Stimulated activated CD4-positive, alpha-beta T cell treated with anti-CD3 and anti-CD28 coated beads, TNF-alpha, amount 100 ng/mL, for 48 hours (primary cell): ENCODE data around the gene KRT84.

Experiments
- DNase-seq, 3 donors: peaks; one replicate each; pipeline ENCODE4 v3.0.0-alpha.2; 2020; ENCODE audit warnings: low read depth in 3 of 3

Gene KRT84, protein sequence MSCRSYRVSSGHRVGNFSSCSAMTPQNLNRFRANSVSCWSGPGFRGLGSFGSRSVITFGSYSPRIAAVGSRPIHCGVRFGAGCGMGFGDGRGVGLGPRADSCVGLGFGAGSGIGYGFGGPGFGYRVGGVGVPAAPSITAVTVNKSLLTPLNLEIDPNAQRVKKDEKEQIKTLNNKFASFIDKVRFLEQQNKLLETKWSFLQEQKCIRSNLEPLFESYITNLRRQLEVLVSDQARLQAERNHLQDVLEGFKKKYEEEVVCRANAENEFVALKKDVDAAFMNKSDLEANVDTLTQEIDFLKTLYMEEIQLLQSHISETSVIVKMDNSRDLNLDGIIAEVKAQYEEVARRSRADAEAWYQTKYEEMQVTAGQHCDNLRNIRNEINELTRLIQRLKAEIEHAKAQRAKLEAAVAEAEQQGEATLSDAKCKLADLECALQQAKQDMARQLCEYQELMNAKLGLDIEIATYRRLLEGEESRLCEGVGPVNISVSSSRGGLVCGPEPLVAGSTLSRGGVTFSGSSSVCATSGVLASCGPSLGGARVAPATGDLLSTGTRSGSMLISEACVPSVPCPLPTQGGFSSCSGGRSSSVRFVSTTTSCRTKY

GRCh38 chr12:52385226-52385702 lies at the start of gene KRT84:
Gene KRT84 (minus strand): TSS chr12:52385652. CDS start chr12:52385585, 67 bp downstream.
- DNase-seq, result no peak

- no peak for DNase-seq
Measured at GRCh38 chr12:52434760-52435530, 49.5 kb upstream of the KRT84 start.

DNA sequence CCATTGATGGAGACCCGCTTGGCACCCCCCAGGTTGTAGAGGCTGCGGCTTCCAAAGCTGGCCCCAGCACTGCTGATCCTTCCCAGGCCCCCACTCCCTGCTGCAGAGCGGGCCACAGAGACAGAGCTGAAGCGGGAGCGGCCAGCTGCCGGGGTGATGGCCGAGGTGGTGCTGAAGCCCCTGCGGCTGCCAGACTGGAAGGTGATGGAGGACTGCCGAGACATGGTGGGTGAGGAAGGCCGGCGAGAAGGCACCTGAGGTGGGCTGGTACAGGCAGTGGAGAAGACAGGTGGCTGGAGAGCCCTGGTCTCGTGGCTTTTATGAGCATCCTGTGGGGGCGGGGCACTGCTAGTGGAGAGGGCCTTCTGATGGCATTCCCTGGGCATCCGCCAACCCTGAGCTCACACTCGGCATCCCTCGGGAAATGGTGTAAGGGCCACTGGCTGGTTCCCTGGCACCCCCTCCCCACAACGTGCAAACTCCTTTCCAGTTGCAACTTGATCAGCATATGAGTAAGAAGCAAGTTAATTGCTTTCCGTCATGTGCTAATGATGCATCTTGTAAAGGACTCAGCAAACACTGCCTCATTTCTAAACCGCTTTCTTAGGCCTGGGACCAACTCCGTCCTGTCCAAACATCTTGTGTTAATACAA lies 48.8 kb upstream of the KRT84 start, which contains the start of gene KRT75:
Gene KRT75 (minus strand): TSS at position 291 of the 653 bp plus-strand sequence. CDS start 67 bp downstream, at position 224.
- no peak for DNase-seq

DNA sequence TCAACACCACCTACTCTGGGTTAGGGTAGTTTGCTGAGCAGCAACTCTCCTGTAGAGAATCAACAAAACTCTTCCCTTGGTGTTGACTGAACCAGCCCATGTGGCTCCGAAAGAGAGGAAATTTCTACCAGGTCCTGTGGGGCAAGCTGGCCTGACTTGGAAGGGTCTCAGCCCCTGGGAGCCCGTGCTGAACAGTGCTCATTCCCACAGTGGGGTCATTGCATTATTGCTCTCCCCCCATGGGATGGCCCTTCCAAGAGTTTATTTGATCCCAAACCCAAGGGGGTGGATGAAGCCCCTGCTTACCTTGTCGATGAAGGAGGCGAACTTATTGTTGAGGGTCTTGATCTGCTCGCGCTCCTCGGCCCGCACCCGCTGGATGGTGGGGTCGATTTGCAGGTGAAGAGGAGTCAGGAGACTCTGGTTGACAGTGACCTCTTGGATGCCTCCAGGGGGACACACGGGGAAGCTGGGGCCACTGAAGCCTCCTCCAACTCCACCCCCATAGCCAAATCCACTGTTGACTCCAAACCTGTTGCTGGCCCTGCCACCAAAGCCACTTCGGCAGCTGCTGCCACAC lies 48.1 kb upstream of the KRT84 start:
- no peak for DNase-seq

- no peak for DNase-seq
Measured at GRCh38 chr12:52432559-52433207, 47.2 kb upstream of the KRT84 start.

DNA sequence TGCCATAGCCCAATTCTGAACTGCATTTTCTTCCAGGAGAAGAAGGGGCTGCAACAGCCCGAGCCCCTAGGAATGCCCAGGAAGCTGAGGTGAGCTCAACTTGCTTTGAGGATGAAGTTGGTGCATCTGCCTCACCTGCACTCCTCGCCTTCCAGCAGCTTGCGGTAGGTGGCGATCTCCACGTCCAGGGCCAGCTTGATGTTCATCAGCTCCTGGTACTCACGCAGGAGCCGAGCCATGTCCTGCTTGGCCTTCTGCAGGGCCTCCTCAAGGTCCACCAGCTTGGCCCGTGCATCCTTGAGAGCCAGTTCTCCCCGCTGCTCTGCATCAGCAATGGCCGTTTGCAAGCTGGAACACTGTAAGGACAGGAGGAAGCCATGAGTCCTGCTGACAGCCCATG lies 42.7 kb upstream of the KRT84 start:
- no peak for DNase-seq

- DNase-seq, result no peak
Measured at GRCh38 chr12:52427083-52427482, 41.6 kb upstream of the KRT84 start.

DNA sequence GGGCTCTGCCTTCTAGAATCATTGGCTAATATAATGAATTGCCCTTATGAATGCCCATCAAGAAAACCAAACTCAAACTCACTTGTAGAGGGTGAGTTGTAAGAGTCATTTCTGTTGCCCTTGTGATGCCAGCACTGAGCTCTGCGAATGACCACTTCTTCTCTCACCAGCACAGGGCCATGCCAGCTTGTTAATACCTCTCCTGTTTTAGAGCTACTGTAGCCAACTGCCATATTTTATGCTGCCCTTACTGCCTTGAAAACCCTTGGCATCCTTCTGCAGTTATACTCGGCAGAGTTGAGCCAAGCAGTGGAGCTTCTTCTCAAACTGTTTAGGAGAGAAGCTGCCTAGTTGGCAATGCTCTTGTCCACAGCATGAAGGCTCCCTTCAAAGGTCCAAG lies 40.6 kb upstream of the KRT84 start:
- no peak for DNase-seq

GRCh38 chr12:52425466-52425865 lies 40.0 kb upstream of the KRT84 start:
- no peak for DNase-seq

GRCh38 chr12:52423661-52424500 lies 38.4 kb upstream of the KRT84 start:
- DNase-seq, result no peak

DNA sequence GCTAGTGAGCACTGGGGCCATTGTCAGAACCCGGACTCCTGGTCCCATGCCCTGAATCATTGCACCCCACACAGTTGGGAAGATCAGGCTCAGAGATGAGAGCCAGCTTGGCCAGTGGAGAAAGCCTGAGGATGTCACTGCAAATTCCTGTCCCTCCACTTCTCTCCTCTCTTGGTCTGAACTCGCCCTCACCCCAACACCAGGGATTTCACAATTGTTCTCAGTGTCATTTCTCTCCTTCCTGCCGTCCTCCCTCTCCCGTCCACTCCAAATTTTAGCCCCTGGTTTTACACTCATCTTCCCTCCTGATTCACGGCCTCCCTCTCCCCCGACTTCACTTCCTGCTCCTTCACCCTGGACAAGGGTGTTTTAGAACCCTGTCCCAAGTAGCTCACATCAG lies 37.6 kb upstream of the KRT84 start:
- no peak for DNase-seq

DNA sequence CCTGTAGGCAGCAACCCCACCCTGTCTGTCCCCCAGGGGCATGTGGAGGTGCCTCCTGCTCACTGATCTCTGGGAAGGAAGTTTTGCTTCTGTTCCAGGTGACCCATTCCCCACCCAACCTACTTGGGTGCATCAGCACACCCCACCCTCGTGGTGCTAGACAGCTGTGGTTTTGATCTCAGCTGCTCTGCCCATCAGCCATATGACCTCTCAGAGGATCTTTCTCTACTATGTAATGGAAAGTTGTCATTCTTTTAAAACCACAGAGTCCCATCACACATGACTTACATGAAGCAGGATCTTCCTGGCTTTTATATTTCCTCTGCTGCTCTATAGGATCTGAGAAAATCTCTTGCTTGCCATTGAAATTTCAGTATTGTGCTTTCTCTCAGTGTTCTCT lies 34.2 kb upstream of the KRT84 start:
- no peak for DNase-seq

GRCh38 chr12:52418576-52419110 lies 33.2 kb upstream of the KRT84 start:
- DNase-seq, result no peak

DNA sequence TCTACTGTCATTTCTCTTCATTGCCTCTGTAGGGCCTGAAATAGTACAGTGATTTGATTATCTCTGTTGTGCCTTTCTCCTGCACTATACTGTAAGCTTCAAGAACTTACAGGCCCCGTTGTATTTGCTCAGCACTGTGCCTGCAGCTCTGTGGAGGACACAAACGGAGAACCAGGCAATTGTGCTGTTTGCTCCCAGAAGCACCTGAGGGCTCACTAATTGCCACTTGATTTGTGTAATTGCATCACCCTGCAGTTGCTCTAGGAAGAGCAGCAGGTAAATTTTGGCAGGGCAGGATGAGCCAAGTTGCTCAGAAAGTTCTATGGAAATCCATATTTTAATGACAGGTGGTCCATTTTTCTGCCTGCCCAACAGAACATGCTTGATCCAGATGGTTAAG lies 32.3 kb upstream of the KRT84 start:
- no peak for DNase-seq

DNA sequence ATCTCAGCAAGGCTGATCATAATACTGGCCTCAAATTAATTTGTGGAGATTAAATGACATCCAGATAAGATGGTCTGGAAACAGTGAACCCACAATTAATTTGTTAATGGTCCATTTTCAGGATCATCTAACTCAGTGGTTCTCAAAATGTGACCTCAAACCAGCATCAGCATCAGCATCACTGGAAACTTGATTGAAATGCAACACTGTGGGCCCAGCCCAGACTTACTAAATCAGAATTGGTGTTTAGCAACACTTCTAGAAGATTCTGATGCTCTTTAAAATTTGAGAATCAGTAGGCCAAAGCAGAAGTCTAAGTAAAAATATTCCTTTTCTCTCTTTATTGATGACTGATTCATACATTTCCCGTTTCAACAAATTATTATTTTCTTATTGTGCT lies 31.3 kb upstream of the KRT84 start:
- DNase-seq, result no peak

- no peak for DNase-seq
Measured at GRCh38 chr12:52415870-52416750, 30.7 kb upstream of the KRT84 start.

DNA sequence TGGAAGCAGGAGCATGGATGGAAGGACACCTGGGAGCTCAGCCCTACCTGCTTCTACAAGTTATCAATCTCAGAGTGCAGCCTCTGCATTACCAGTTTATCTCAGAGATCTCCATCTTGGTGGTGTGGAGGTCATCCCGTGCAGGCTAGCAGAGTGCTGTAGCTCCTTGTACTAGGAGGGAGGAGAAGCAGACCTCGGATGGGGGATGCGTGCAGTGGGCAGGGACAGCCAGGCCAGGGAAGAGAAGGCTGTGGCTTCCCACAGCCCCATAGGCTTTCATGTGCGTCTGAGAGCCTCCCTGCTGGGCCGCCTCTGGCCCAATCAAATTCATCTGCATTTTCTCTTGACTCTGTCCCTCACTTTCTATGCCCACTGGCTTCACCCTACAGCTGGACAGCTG lies 29.5 kb upstream of the KRT84 start:
- DNase-seq, result no peak

DNA sequence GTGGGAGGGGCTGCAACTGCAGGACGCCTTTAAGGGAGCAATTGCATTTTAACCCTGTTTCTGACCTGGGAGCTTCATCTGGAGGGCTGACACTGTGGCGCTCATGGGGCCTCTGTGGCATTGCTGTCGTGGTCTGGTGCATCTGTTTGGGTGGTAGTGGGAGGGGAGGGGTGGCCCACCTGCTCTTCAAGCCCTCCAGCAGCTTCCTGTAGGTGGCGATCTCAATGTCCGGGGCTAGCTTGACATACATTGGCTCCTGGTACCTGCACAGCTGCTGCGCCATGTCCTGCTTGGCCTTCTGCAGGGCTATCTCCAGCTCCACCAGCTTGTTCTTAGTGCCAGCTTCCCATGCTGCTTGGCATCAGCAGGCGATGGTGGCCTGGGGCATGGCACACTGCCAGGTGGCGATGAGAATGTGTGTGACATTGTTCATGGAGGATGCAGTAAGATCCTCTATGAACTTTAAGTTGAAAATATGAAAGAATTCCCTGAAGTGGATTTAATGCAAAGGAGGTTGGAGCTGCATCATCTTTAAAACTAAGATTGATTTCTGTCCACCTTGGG lies 28.4 kb upstream of the KRT84 start:
- no peak for DNase-seq
